ENCODE data around the gene MGRN1. TPM values are rescaled to one million over a fixed set of nuclear protein-coding genes. Genes with fewer than 3 reads are reported as not detected.

MGRN1 gene
- polyA plus RNA-seq, 4 donors = 21.1 to 52.1 (median 25.6) TPM

GRCh38 chr16:4625560-4626159 is 1.0 kb downstream of the MGRN1 start:
- Histone ChIP-seq H3K27me3 (ENCODE audit: control insufficient read depth in 3 of 3, insufficient read depth in 3 of 3, low read length in 3 of 3) (no peaks in the 10 kb centered on the region), H3K4me1 (ENCODE audit: control insufficient read depth in 3 of 3, insufficient read depth in 2 of 3, low read depth in 1 of 3, low read length in 2 of 3) (peaks cover 6 to 16% (median 7%) of the 10 kb centered on the region in 3 donors), H3K27ac (ENCODE audit: low read depth in 1 of 3, low read length in 2 of 3) (peak overlapping the region; percentile 89 to 100 (median 95)), H3K36me3 (ENCODE audit: control insufficient read depth in 3 of 3, insufficient read depth in 2 of 3, low read depth in 1 of 3, low read length in 3 of 3) (peaks cover 0 to 21% (median 0%) of the 10 kb centered on the region in 3 donors), H3K9me3 (ENCODE audit: control insufficient read depth in 2 of 2, insufficient read depth in 1 of 2, low read depth in 1 of 2, low read length in 1 of 2) (no peaks in the 10 kb centered on the region), H3K4me3 (ENCODE audit: low read depth in 1 of 3, low read length in 3 of 3) (peak overlapping the region; percentile 96 to 99 (median 97))
- no peak for DNase-seq
- WGBS, 3 donors = 7 to 9% (median 7%) methylated on average over 11 of the region's 11 CpGs
- FAIRE-seq = no peak

- Histone ChIP-seq H3K4me1 (ENCODE audit: control insufficient read depth in 3 of 3, insufficient read depth in 2 of 3, low read depth in 1 of 3, low read length in 2 of 3) (peaks cover 6 to 16% (median 7%) of the 10 kb centered on the region in 3 donors), H3K27me3 (ENCODE audit: control insufficient read depth in 3 of 3, insufficient read depth in 3 of 3, low read length in 3 of 3) (no peaks in the 10 kb centered on the region), H3K4me3 (ENCODE audit: low read depth in 1 of 3, low read length in 3 of 3) (peak overlapping the region in 2 of 3 donors; percentile 96 to 99), H3K36me3 (ENCODE audit: control insufficient read depth in 3 of 3, insufficient read depth in 2 of 3, low read depth in 1 of 3, low read length in 3 of 3) (peaks cover 0 to 24% (median 0%) of the 10 kb centered on the region in 3 donors), H3K27ac (ENCODE audit: low read depth in 1 of 3, low read length in 2 of 3) (peak overlapping the region; percentile 89 to 100 (median 95)), H3K9me3 (ENCODE audit: control insufficient read depth in 2 of 2, insufficient read depth in 1 of 2, low read depth in 1 of 2, low read length in 1 of 2) (peaks cover 0 to 3% of the 10 kb centered on the region in 2 donors)
- DNase-seq (peak; percentile 40 to 59), FAIRE-seq (no peak)
- 27 to 66% (median 41%) methylated on average over 6 of the region's 6 CpGs for WGBS, 3 donors
These were observed 1.8 kb downstream of the MGRN1 start for GRCh38 chr16:4626396-4626795.

GRCh38 chr16:4628283-4628682 is 3.7 kb downstream of the MGRN1 start:
- Histone ChIP-seq H3K4me1 (ENCODE audit: control insufficient read depth in 3 of 3, insufficient read depth in 2 of 3, low read depth in 1 of 3, low read length in 2 of 3) (peaks cover 6 to 16% (median 7%) of the 10 kb centered on the region in 3 donors), H3K27me3 (ENCODE audit: control insufficient read depth in 3 of 3, insufficient read depth in 3 of 3, low read length in 3 of 3) (no peaks in the 10 kb centered on the region), H3K4me3 (ENCODE audit: low read depth in 1 of 3, low read length in 3 of 3) (no peak overlapping the region), H3K36me3 (ENCODE audit: control insufficient read depth in 3 of 3, insufficient read depth in 2 of 3, low read depth in 1 of 3, low read length in 3 of 3) (peaks cover 0 to 31% (median 0%) of the 10 kb centered on the region in 3 donors), H3K27ac (ENCODE audit: low read depth in 1 of 3, low read length in 2 of 3) (no peak overlapping the region), H3K9me3 (ENCODE audit: control insufficient read depth in 2 of 2, insufficient read depth in 1 of 2, low read depth in 1 of 2, low read length in 1 of 2) (peaks cover 0 to 7% of the 10 kb centered on the region in 2 donors)
- no peak for FAIRE-seq
- 91 to 96% (median 95%) methylated on average over 9 of the region's 9 CpGs for WGBS, 3 donors
- no peak for DNase-seq

- WGBS, 3 donors = 88 to 98% (median 95%) methylated on average over 1 of the region's 1 CpG
- H3K4me3 ChIP-seq (ENCODE audit: low read depth in 1 of 3, low read length in 3 of 3) = no peak overlapping the region
- FAIRE-seq (no peak), DNase-seq (no peak)
- no peaks in the 10 kb centered on the region for H3K27me3 ChIP-seq (ENCODE audit: control insufficient read depth in 3 of 3, insufficient read depth in 3 of 3, low read length in 3 of 3)
- peaks cover 0 to 7% of the 10 kb centered on the region in 2 donors for H3K9me3 ChIP-seq (ENCODE audit: control insufficient read depth in 2 of 2, insufficient read depth in 1 of 2, low read depth in 1 of 2, low read length in 1 of 2)
- peaks cover 0 to 3% (median under 1%) of the 10 kb centered on the region in 3 donors for H3K4me1 ChIP-seq (ENCODE audit: control insufficient read depth in 3 of 3, insufficient read depth in 2 of 3, low read depth in 1 of 3, low read length in 2 of 3)
- peaks cover 0 to 52% (median 3%) of the 10 kb centered on the region in 3 donors for H3K36me3 ChIP-seq (ENCODE audit: control insufficient read depth in 3 of 3, insufficient read depth in 2 of 3, low read depth in 1 of 3, low read length in 3 of 3)
- no peak overlapping the region for H3K27ac ChIP-seq (ENCODE audit: low read depth in 1 of 3, low read length in 2 of 3)
These were observed 6.8 kb downstream of the MGRN1 start for GRCh38 chr16:4631444-4631843.

- H3K27ac ChIP-seq (ENCODE audit: low read depth in 1 of 3, low read length in 2 of 3) = no peak overlapping the region
- no peaks in the 10 kb centered on the region for H3K4me1 ChIP-seq (ENCODE audit: control insufficient read depth in 3 of 3, insufficient read depth in 2 of 3, low read depth in 1 of 3, low read length in 2 of 3)
- no peak for DNase-seq
- no peaks in the 10 kb centered on the region for H3K27me3 ChIP-seq (ENCODE audit: control insufficient read depth in 3 of 3, insufficient read depth in 3 of 3, low read length in 3 of 3)
- no peak for FAIRE-seq
- WGBS, 3 donors = 92 to 95% (median 92%) methylated on average over 20 of the region's 20 CpGs
- H3K9me3 ChIP-seq (ENCODE audit: control insufficient read depth in 2 of 2, insufficient read depth in 1 of 2, low read depth in 1 of 2, low read length in 1 of 2) = peaks cover 0 to 7% of the 10 kb centered on the region in 2 donors
- H3K36me3 ChIP-seq (ENCODE audit: control insufficient read depth in 3 of 3, insufficient read depth in 2 of 3, low read depth in 1 of 3, low read length in 3 of 3) = peaks cover 0 to 59% (median 4%) of the 10 kb centered on the region in 3 donors
- H3K4me3 ChIP-seq (ENCODE audit: low read depth in 1 of 3, low read length in 3 of 3) = no peak overlapping the region
These were observed 9.4 kb downstream of the MGRN1 start for GRCh38 chr16:4633910-4634635.

GRCh38 chr16:4634768-4635167 is 10.1 kb downstream of the MGRN1 start:
- no peak for FAIRE-seq
- WGBS, 3 donors = 91 to 96% (median 92%) methylated on average over 12 of the region's 12 CpGs
- H3K9me3 ChIP-seq (ENCODE audit: control insufficient read depth in 2 of 2, insufficient read depth in 1 of 2, low read depth in 1 of 2, low read length in 1 of 2) = peaks cover 0 to 7% of the 10 kb centered on the region in 2 donors

GRCh38 chr16:4636196-4636595 is 11.6 kb downstream of the MGRN1 start:
- Histone ChIP-seq H3K4me3 (ENCODE audit: low read depth in 1 of 3, low read length in 3 of 3) (no peak overlapping the region), H3K27ac (ENCODE audit: low read depth in 1 of 3, low read length in 2 of 3) (no peak overlapping the region), H3K9me3 (ENCODE audit: control insufficient read depth in 2 of 2, insufficient read depth in 1 of 2, low read depth in 1 of 2, low read length in 1 of 2) (peaks cover 0 to 6% of the 10 kb centered on the region in 2 donors), H3K27me3 (ENCODE audit: control insufficient read depth in 3 of 3, insufficient read depth in 3 of 3, low read length in 3 of 3) (no peaks in the 10 kb centered on the region), H3K4me1 (ENCODE audit: control insufficient read depth in 3 of 3, insufficient read depth in 2 of 3, low read depth in 1 of 3, low read length in 2 of 3) (peaks cover 0 to 9% (median 0%) of the 10 kb centered on the region in 3 donors), H3K36me3 (ENCODE audit: control insufficient read depth in 3 of 3, insufficient read depth in 2 of 3, low read depth in 1 of 3, low read length in 3 of 3) (peaks cover 0 to 75% (median 4%) of the 10 kb centered on the region in 3 donors)
- FAIRE-seq = no peak
- no peak for DNase-seq
- WGBS, 3 donors = 88 to 96% (median 92%) methylated on average over 13 of the region's 13 CpGs

More at GRCh38 chr16:4634768-4635167, 10.1 kb downstream of the MGRN1 start:
- no peaks in the 10 kb centered on the region for H3K4me1 ChIP-seq (ENCODE audit: control insufficient read depth in 3 of 3, insufficient read depth in 2 of 3, low read depth in 1 of 3, low read length in 2 of 3)
- H3K4me3 ChIP-seq (ENCODE audit: low read depth in 1 of 3, low read length in 3 of 3) = no peak overlapping the region
- peaks cover 0 to 66% (median 4%) of the 10 kb centered on the region in 3 donors for H3K36me3 ChIP-seq (ENCODE audit: control insufficient read depth in 3 of 3, insufficient read depth in 2 of 3, low read depth in 1 of 3, low read length in 3 of 3)
- no peak overlapping the region for H3K27ac ChIP-seq (ENCODE audit: low read depth in 1 of 3, low read length in 2 of 3)
- H3K27me3 ChIP-seq (ENCODE audit: control insufficient read depth in 3 of 3, insufficient read depth in 3 of 3, low read length in 3 of 3) = no peaks in the 10 kb centered on the region
- no peak for DNase-seq

GRCh38 chr16:4637501-4638166 is 13.0 kb downstream of the MGRN1 start:
- Histone ChIP-seq H3K4me3 (ENCODE audit: low read depth in 1 of 3, low read length in 3 of 3) (no peak overlapping the region), H3K4me1 (ENCODE audit: control insufficient read depth in 3 of 3, insufficient read depth in 2 of 3, low read depth in 1 of 3, low read length in 2 of 3) (peaks cover 0 to 10% (median 0%) of the 10 kb centered on the region in 3 donors), H3K27ac (ENCODE audit: low read depth in 1 of 3, low read length in 2 of 3) (no peak overlapping the region), H3K36me3 (ENCODE audit: control insufficient read depth in 3 of 3, insufficient read depth in 2 of 3, low read depth in 1 of 3, low read length in 3 of 3) (peaks cover 0 to 75% (median 4%) of the 10 kb centered on the region in 3 donors), H3K9me3 (ENCODE audit: control insufficient read depth in 2 of 2, insufficient read depth in 1 of 2, low read depth in 1 of 2, low read length in 1 of 2) (no peaks in the 10 kb centered on the region), H3K27me3 (ENCODE audit: control insufficient read depth in 3 of 3, insufficient read depth in 3 of 3, low read length in 3 of 3) (no peaks in the 10 kb centered on the region)
- DNase-seq = no peak
- WGBS, 3 donors = 83 to 91% (median 88%) methylated on average over 21 of the region's 21 CpGs
- FAIRE-seq = no peak
